Tibial nerve (tissue), 4 donors: ENCODE data around the gene TLK1. TPM values are rescaled to one million over a fixed set of nuclear protein-coding genes. Genes with fewer than 3 reads are reported as not detected.

ENCODE experiments used
- DNase-seq, 2 donors: peaks; one replicate each; pipeline ENCODE4 v3.0.0-alpha.2; 2019; ENCODE audit warnings: low spot score in 2 of 2
- H3K27ac ChIP-seq, 4 donors: fragments of 200-600 bp; sonication (generic) in 3 of 4; one replicate each; pipeline ENCODE4 v1.5.1; 2017 to 2019; ENCODE audit warnings: mild to moderate bottlenecking in 1 of 4
- H3K27me3 ChIP-seq, 2 donors: fragments of 200-600 bp; sonication (generic) in 1 of 2; one replicate each; pipeline versions ENCODE4 v1.5.1 to v1.6.0; 2017 to 2019
- H3K36me3 ChIP-seq, 3 donors: fragments of 200-600 bp; sonication (generic); one replicate each; pipeline ENCODE4 v1.5.1; 2018 to 2019
- H3K4me1 ChIP-seq, 4 donors: fragments of 200-600 bp; sonication (generic) in 3 of 4; one replicate each; pipeline ENCODE4 v1.5.1; 2017 to 2019
- H3K4me3 ChIP-seq, 4 donors: fragments of 200-600 bp; sonication (generic) in 3 of 4; one replicate each; pipeline ENCODE4 v1.5.1; 2017 to 2019; ENCODE audit warnings: mild to moderate bottlenecking in 1 of 4, moderate library complexity in 1 of 4
- H3K9me3 ChIP-seq, 4 donors: fragments of 200-600 bp; sonication (generic) in 3 of 4; one replicate each; pipeline ENCODE4 v1.5.1; 2017 to 2019
- CTCF ChIP-seq, 5 experiments: fragments of 200-600 bp in 3 of 5; fragments of 450-650 bp in 2 of 5; sonication (generic) in 3 of 5; IDR thresholded peaks; one replicate each; pipeline ENCODE4 v1.5.1; 2016 to 2019; ENCODE audit warnings: antibody characterized with exemption in 5 of 5, mild to moderate bottlenecking in 3 of 5, moderate library complexity in 2 of 5
- EP300 ChIP-seq, 2 donors: sonication (generic); formaldehyde crosslinking; IDR thresholded peaks; one replicate each; pipeline ENCODE4 v1.6.1; 2017; ENCODE audit warnings: antibody characterized with exemption in 2 of 2, mild to moderate bottlenecking in 1 of 2
- POLR2A ChIP-seq, 2 donors: fragments of 450-650 bp; IDR thresholded peaks; one replicate each; pipeline ENCODE4 v1.6.1; 2017; ENCODE audit warnings: antibody characterized with exemption in 2 of 2, mild to moderate bottlenecking in 2 of 2, moderate library complexity in 2 of 2
- WGBS, 2 donors: methylation state at CpG; one replicate each; pipeline ENCODE4 v1.1.5; 2018; 5-methylcytosine and 5-hydroxymethylcytosine counted together
- total RNA-seq, 4 donors: library from RNA; depleted of rRNA; stranded (reverse); fragments of >200 nt; gene quantifications; one replicate each; pipeline ENCODE4 v1.1.0, GENCODE V29; 2016

Gene TLK1
- total RNA-seq, 4 donors from 2014 or later, result 25.7 to 54.7 (median 45.4) TPM

DNA sequence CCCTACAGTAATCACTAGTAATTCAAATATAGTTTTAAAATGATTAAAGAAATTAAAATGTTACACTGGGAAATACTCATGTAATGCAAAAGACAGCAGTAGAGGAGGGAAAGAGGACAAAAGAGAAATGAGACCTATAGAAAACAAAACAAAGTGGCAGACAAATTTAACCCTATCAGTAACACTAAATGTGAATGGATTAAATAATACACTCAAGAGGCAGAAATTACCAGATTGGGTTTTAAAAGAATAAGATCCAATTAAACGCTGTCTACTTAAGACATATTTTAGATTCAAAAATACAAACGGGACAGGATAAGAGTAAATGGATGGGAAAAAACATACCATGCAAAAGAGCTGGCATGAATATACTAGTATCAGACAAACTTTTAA is 17.0 kb downstream of the TLK1 start:
- TF ChIP-seq EP300 (IDR thresholded peaks at IDR 0.05) (no peak), POLR2A (IDR thresholded peaks at IDR 0.05) (no peak), CTCF (IDR thresholded peaks at IDR 0.05) (no peak)
- no peak overlapping the region for H3K4me3 ChIP-seq
- no peak for DNase-seq
- H3K27ac ChIP-seq, result no peak overlapping the region
- no peaks in the 10 kb centered on the region for H3K36me3 ChIP-seq
- WGBS, 2 donors, result 85 to 88% methylated on average over 2 of the region's 2 CpGs
- peaks cover 0 to 40% (median 7%) of the 10 kb centered on the region in 4 donors for H3K4me1 ChIP-seq
- no peaks in the 10 kb centered on the region for H3K9me3 ChIP-seq
- H3K27me3 ChIP-seq, result no peaks in the 10 kb centered on the region

DNA sequence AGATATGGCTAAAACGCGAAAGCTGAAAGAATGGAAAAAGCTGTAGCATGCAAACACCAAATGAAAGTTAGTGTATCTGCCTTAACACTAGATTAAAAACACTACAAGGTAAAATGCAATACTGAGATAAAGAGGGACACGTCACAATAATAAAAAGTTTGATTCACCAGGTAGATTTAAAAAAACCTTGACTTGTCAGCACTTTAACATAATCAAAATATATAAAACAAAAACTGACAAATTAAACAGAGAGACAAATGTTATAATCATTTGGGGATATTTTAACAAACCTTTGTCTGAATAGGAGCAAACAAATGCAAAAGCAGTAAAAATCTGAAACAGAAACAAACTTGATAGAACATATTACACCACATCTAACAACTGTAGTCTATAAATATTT is 18.3 kb downstream of the TLK1 start:
- no peaks in the 10 kb centered on the region for H3K36me3 ChIP-seq
- WGBS, 2 donors, result 89 to 92% methylated on average over 3 of the region's 3 CpGs
- H3K27ac ChIP-seq, result no peak overlapping the region
- H3K4me3 ChIP-seq, result no peak overlapping the region
- TF ChIP-seq EP300 (IDR thresholded peaks at IDR 0.05), result no peak
- TF ChIP-seq POLR2A (IDR thresholded peaks at IDR 0.05), result no peak
- TF ChIP-seq CTCF (IDR thresholded peaks at IDR 0.05), result no peak
- no peaks in the 10 kb centered on the region for H3K27me3 ChIP-seq
- H3K4me1 ChIP-seq, result peaks cover 0 to 51% (median 7%) of the 10 kb centered on the region in 4 donors
- no peaks in the 10 kb centered on the region for H3K9me3 ChIP-seq
- no peak for DNase-seq

DNA sequence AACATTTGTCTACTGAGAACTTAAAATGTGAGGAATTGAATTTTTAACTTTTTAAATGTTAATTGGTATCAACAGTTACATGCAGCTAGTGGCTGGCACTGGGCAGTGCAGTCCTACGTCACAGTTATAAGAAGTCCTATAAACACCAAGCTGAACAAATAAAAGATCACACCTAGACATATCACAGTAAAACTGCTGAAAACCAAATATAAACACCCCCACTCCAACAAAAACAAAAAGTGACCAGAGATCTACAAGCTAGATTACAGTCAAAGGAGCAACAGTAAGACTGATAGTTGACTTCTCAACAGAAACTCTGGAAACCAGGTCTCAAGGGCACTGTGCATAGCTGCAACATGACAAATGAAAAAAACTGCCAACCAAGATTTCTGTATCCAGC is 19.4 kb downstream of the TLK1 start:
- no peak overlapping the region for H3K4me3 ChIP-seq
- no peak for DNase-seq
- H3K27ac ChIP-seq, result no peak overlapping the region
- H3K9me3 ChIP-seq, result no peaks in the 10 kb centered on the region
- H3K27me3 ChIP-seq, result no peaks in the 10 kb centered on the region
- WGBS, 2 donors, result 76 to 83% methylated on average over 1 of the region's 1 CpG
- no peaks in the 10 kb centered on the region for H3K36me3 ChIP-seq
- H3K4me1 ChIP-seq, result peaks cover 0 to 41% (median 5%) of the 10 kb centered on the region in 4 donors
- no peak for TF ChIP-seq EP300 (IDR thresholded peaks at IDR 0.05)
- no peak for TF ChIP-seq CTCF (IDR thresholded peaks at IDR 0.05)
- no peak for TF ChIP-seq POLR2A (IDR thresholded peaks at IDR 0.05)

GRCh38 chr2:171139860-171140259 is 20.8 kb downstream of the TLK1 start:
- Histone ChIP-seq H3K4me3 (no peak overlapping the region), H3K27ac (no peak overlapping the region), H3K27me3 (no peaks in the 10 kb centered on the region), H3K36me3 (no peaks in the 10 kb centered on the region), H3K4me1 (peaks cover 0 to 35% (median 3%) of the 10 kb centered on the region in 4 donors), H3K9me3 (no peaks in the 10 kb centered on the region)
- WGBS, 2 donors, result 97 to 98% methylated on average over 9 of the region's 9 CpGs
- no peak for TF ChIP-seq POLR2A (IDR thresholded peaks at IDR 0.05)
- TF ChIP-seq EP300 (IDR thresholded peaks at IDR 0.05), result no peak
- no peak for TF ChIP-seq CTCF (IDR thresholded peaks at IDR 0.05)
- no peak for DNase-seq

- no peaks in the 10 kb centered on the region for H3K9me3 ChIP-seq
Measured at GRCh38 chr2:171136024-171136423, 24.7 kb downstream of the TLK1 start.

More at GRCh38 chr2:171136024-171136423, 24.7 kb downstream of the TLK1 start:
- Histone ChIP-seq H3K27ac (no peak overlapping the region), H3K4me3 (no peak overlapping the region), H3K27me3 (no peaks in the 10 kb centered on the region), H3K4me1 (peaks cover 0 to 27% (median 0%) of the 10 kb centered on the region in 4 donors), H3K36me3 (no peaks in the 10 kb centered on the region)
- TF ChIP-seq POLR2A (IDR thresholded peaks at IDR 0.05) (no peak), CTCF (IDR thresholded peaks at IDR 0.05) (no peak), EP300 (IDR thresholded peaks at IDR 0.05) (no peak)
- WGBS, 2 donors, result 89 to 91% methylated on average over 4 of the region's 4 CpGs
- DNase-seq, result no peak
